Right lung (tissue), 10 donors: Measurements from ENCODE around the gene PRSS2. TPM values are rescaled to one million over a fixed set of nuclear protein-coding genes. Genes with fewer than 3 reads are reported as not detected.
A peak's percentile ranks its signal among the peaks of the same experiment; 100 is the strongest.
"Not testable (repeated sequence)": the region's sequence is repeated elsewhere in the genome, so short reads cannot be mapped to it uniquely, and the experiment has no call there.

Experiments
- DNase-seq, 2 donors: peaks; one replicate each; pipeline ENCODE4 v3.0.0-alpha.2; 2013
- long read RNA-seq, 8 donors: transcript quantifications; one replicate each; lab custom pipeline, GENCODE V29; 2026
- polyA plus RNA-seq, 5 donors: library from polyadenylated mRNA; unstranded; fragments of 120-200 nt; gene quantifications; one replicate each; pipeline versions ENCODE4 v1.2.1 to v1.2.3, GENCODE V29; 2013; ENCODE audit warnings: inconsistent platforms in 1 of 5, low replicate concordance in 1 of 5; ENCODE audit not compliant: insufficient read length in 5 of 5, insufficient read depth in 1 of 5

The PRSS2 gene
- not detected for polyA plus RNA-seq
- long read RNA-seq, donor 1: 0 reads
- long read RNA-seq, donor 2: 0 reads
- long read RNA-seq, donor 3: 0 reads
- long read RNA-seq, donor 4: 0 reads
- long read RNA-seq, donor 5: 0 reads
- long read RNA-seq, donor 6: 0 reads
- long read RNA-seq, donor 7: 0 reads
- long read RNA-seq, donor 8: 0 reads

DNA sequence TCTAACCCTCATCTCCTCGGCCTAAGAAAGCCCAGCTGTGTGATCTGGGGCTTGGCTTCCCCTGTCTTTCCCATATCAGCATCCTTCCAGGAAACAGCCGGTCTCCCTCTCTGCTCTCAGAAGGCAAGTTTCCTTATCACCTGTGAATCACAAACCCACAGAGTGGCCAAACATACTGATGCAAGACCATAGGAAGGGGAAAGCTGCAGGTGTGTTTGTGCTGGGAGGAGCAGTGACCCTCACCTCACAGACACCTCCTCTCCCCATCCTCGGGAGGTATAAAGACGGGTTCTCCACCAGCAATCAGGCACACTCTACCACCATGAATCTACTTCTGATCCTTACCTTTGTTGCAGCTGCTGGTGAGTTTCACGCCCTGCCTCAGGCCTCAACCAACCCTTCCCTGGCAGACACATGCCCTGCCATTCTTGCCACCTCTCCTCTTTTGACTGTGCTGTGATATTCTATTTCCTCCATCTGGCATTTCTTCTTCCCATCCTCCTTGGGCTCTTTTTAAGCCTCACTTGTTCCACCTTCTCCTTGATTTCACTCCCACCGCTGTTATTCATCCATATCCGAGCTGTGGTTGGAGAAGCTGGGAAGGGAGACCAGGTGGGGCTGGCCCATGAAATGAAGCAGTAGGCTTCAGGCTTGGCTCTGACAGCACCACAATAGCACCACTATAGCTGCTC, at the start of gene PRSS2:
Gene PRSS2 (plus strand): TSS at position 310 of the 692 bp plus-strand sequence. CDS start 13 bp downstream, at position 323.
- DNase-seq: no peak

GRCh38 chr7:142720986-142721385, 49.8 kb upstream of the PRSS2 start:
- DNase-seq: peak in 1 of 2 donors; percentile 1

- no peak for DNase-seq
These were observed 48.4 kb upstream of the PRSS2 start for GRCh38 chr7:142722248-142722794.

GRCh38 chr7:142733271-142733670, 37.5 kb upstream of the PRSS2 start:
- no peak for DNase-seq

- DNase-seq: no peak
These were observed 30.8 kb upstream of the PRSS2 start for GRCh38 chr7:142739923-142740492.

DNA sequence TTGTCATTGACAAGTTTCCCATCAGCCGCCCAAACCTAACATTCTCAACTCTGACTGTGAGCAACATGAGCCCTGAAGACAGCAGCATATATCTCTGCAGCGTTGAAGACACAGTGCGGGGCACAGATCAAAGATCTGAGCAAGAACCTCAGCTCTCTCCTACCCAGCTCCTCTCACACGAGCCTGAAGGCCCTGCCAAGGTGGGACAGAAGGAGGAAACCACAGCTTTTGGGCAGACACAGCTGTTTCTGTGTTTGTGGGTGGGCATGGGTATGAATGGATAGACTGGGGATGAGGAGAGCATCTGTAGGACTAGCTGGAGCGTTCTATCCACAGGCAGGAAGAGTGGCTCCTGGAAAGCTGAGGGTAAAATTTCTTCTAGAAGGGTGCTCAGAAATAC, 30.0 kb upstream of the PRSS2 start:
- DNase-seq: no peak

- DNase-seq: not testable (repeated sequence)
These were observed 28.8 kb upstream of the PRSS2 start for GRCh38 chr7:142741932-142742331.

GRCh38 chr7:142745091-142745635, 25.6 kb upstream of the PRSS2 start:
- no peak for DNase-seq

- no peak for DNase-seq
These were observed 25.0 kb upstream of the PRSS2 start for GRCh38 chr7:142745745-142746144.

- no peak for DNase-seq
These were observed 24.5 kb upstream of the PRSS2 start for GRCh38 chr7:142746264-142746663.

- DNase-seq: not testable (repeated sequence)
These were observed 22.4 kb upstream of the PRSS2 start for GRCh38 chr7:142748410-142748809.

DNA sequence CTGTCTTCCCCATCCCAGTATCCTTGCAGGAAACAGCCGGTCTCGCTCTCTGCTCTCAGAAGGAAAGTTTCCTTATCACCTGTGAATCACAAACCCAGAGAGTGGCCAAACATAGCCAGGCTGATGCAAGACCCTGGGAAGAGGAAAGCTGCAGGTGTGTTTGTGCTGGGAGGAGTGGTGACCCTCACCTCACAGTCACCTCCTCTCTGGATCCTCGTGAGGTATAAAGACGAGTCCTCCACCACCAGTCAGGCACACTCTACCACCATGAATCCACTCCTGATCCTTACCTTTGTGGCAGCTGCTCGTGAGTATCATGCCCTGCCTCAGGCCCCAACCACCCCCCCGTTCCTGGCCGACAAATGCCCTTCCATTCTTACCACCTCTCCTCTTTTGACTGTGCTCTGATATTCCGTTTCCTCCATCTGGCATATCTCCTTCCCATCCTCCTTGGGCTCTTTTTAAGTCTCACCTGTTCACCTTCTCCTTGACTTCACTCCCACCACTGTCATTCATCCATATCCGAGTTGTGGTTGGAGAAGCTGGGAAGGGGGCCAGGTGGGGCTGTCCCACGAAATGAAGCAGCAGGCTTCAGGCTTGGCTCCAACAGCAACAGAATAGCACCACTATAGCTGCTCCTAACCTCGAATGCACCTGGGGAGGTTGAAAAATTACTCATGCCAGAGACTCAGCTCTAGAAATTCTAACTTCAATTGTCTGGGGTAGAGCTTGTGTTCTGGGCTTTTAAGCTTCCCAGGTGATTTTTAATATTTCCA, 21.4 kb upstream of the PRSS2 start, which contains the start of gene PRSS1:
Gene PRSS1 (plus strand): TSS at position 255 of the 776 bp plus-strand sequence. CDS start 13 bp downstream, at position 268.
- DNase-seq: no peak

GRCh38 chr7:142750321-142750938, 20.3 kb upstream of the PRSS2 start:
- no peak for DNase-seq

GRCh38 chr7:142751526-142752175, 19.1 kb upstream of the PRSS2 start:
- not testable (repeated sequence) for DNase-seq

GRCh38 chr7:142752376-142753225, 18.2 kb upstream of the PRSS2 start:
- DNase-seq: no peak

- DNase-seq: no peak
These were observed 17.4 kb upstream of the PRSS2 start for GRCh38 chr7:142753366-142753765.

DNA sequence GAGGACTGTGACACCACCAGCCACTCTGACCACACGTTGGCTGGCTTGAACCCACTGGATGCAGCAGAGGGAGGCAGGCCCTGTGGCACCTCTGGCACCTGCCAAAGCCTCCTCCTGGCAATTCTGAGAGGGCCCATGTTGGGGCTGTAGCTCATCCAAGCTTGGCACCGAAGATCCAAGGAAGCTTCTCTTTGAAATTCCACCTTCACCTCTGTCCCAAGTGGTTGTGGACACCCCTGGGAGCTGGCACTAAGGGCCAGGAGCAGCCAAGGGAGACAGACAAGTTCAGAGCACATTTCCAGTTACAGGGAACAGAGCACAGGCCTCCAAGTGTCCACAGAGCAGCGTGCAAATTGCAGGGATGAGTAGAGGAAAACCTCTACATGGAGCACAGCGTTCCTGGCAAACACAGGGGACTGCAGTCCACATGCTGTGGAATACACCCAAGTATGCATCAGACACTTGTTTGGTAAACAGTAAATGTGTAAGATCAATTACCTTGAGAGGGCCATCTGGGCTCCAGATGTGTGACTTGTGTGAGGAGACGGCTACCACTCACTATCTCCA, 16.8 kb upstream of the PRSS2 start:
- not testable (repeated sequence) for DNase-seq

DNA sequence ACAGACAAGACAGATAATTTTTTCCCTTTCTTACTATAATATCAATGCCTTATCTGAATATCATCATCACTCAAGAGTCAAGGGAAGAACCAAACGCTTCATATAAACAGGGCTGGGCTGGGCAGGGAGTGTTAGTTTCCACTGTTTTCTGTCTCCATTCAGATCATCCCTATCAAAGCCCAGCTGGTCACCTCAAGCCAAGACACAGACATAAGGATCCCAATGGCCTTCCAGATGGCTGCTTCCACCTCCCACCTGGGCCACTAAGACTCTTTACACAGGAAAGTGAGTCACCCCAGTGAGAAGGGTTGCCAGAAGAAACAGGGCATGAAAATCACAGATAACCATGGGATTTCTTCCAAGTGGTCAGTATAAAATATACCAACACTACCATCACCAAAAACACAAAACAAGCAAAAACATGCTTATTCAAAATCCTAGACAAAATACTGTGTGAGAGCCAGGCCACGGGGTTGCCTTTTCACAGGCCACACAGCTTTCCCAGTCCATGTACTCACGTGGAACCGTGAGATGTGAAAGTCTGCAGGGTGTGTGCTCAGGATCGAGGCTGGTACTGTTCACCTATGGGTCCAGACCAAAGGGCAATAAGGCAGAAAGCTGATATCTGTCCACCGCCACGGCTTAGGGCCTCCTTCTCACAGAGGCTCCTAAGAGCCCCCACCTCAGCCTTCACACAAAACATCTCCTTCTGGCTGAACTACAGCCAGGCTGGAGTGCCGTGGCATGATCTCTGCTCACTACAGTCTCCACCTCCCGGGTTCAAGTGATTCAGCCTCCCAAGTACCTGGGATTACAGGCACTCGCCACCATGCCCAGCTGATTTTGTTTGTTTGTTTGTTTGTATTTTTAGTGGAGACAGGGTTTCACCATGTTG, 15.8 kb upstream of the PRSS2 start:
- no peak for DNase-seq
